HG03342 (cell line): Measurements from ENCODE around the gene OR5AS1.
"Not testable (repeated sequence)": the region's sequence is repeated elsewhere in the genome, so short reads cannot be mapped to it uniquely, and the experiment has no call there.

Experiments
- ATAC-seq: cut with Tn5 transposase; IDR thresholded peaks from one replicate; pipeline ENCODE4 v1.9.1; 2021; ENCODE audit warnings: mild to moderate bottlenecking, moderate library complexity; ENCODE audit not compliant: unreplicated experiment

Gene OR5AS1

GRCh38 chr11:56027354-56027753 lies at the start of gene OR5AS1:
Gene OR5AS1 (plus strand): TSS chr11:56027654. CDS start chr11:56030419, 2,765 bp downstream.
- ATAC-seq: no peak

GRCh38 chr11:55994525-55994924 lies 32.9 kb upstream of the OR5AS1 start, which contains the start of gene OR5F1:
Gene OR5F1 (minus strand): TSS chr11:55994625. CDS start chr11:55994625, 0 bp downstream.
- no peak for ATAC-seq

DNA sequence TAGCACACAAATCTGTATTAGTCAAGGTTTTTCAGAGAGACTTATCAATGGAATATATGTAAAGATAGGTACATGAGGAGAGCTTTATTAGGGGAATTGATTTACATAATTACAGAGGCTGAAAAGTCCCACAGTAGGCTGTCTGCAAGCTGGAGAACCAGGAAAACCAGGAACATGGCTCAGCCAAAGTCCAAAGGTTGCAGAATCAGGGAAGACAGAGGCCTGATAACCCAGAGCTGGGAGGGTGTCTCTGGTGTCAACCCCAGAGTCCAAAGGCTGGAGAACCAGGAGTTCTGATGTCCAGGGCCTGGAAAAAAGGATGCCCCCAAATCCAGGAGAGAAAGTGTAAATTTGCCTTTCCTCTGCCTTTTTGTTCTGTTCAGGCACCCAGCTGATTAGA lies 16.7 kb upstream of the OR5AS1 start:
- ATAC-seq: no peak

GRCh38 chr11:56013805-56014204 lies 13.6 kb upstream of the OR5AS1 start:
- no peak for ATAC-seq

GRCh38 chr11:56045538-56045937 lies 18.1 kb downstream of the OR5AS1 start:
- ATAC-seq: no peak

GRCh38 chr11:56048480-56048879 lies 21.0 kb downstream of the OR5AS1 start:
- ATAC-seq: no peak

GRCh38 chr11:56049487-56049886 lies 22.0 kb downstream of the OR5AS1 start:
- ATAC-seq: no peak

- ATAC-seq: not testable (repeated sequence)
Observed at GRCh38 chr11:56056366-56056765, 28.9 kb downstream of the OR5AS1 start.

DNA sequence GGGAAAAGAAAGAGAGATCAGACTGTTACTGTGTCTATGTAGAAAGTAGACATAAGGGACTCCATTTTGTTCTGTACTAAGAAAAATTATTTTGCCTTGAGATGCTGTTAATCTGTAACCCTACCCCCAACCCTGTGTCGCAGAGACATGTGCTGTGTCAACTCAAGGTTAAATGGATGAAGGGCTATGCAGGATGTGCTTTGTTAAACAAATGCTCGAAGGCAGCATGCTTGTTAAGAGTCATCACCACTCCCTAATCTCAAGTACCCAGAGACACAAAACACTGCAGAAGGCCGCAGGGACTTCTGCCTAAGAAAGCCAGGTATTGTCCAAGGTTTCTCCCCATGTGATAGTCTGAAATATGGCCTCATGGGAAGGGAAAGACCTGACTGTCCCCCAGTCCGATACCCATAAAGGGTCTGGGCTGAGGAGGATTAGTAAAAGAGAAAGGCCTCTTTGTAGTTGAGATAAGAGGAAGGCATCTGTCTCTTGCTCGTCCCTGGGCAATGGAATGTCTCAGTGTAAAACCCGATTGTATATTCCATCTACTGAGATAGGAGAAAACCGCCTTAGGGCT lies 30.3 kb downstream of the OR5AS1 start:
- not testable (repeated sequence) for ATAC-seq

GRCh38 chr11:56058260-56058780 lies 30.9 kb downstream of the OR5AS1 start:
- ATAC-seq: not testable (repeated sequence)

DNA sequence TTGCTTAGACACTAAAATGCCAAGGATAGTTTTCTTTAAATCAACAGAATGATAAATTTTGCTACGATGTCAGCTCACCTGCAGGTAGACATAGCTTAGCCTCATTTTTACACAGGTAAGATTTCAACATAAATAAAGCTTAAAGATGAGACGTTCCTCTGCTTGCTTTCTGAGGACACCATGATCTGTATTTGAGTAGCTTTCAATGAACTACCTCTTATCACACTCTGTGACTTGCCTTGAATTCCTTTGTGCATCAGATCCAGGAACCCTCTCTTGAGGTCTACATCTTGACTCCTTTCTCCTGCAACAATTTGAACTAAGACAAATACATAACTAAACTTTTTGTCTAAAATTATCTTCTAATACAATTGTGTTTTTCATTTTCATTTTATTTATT lies 39.5 kb downstream of the OR5AS1 start:
- no peak for ATAC-seq
